ENCODE results near the gene BEGAIN. TPM values are rescaled to one million over a fixed set of nuclear protein-coding genes. Genes with fewer than 3 reads are reported as not detected.

BEGAIN gene
- total RNA-seq, 2 donors from 2014 or later: 0.91 to 1.3 TPM

DNA sequence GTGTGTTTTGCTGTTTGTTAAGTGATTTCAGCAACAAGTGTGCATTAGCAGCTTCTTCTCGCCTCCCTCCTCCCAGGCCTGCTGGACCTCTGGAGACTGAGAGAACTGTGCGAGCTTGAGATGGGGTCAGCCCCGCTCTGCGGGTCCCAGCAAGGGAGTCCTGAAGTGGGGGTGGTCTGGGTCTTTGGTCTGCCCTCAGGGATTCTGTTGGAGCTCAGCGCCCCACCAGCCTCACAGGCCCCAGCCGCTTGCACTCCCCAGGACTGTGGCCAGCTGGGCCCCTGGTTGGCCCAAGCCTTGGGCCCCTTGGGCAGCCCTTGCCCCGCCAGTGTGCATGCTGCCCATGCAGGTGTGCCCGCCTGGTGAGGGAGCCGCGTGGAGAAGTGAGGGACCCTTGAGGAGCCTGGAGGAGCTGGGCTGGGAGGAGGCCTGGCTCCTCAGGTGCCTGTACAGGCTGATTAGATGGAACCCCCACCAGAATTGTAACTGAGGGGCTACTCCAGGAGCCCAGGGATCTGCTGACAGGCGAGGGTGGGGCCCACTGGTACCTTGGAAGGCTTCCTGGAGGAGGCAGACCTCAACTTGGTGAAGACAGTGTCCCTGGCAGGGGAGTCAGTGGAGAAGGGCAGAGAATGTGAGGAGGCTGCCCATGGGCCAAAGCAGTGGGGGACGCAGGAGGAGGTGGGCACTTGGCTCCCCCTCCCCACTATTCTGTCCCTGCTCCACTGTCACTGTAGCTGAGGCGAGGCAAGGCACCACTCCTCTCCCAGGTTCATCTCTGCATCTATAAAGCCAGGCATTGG is 56.7 kb downstream of the BEGAIN start:
- H3K9ac ChIP-seq (ENCODE audit: extremely low read depth, low read length, poor library complexity, severe bottlenecking): no peak overlapping the region
- H3K27me3 ChIP-seq (ENCODE audit: control insufficient read depth, insufficient read depth, low read length, poor library complexity, severe bottlenecking): no peaks in the 10 kb centered on the region
- TF ChIP-seq, protein P1, sequence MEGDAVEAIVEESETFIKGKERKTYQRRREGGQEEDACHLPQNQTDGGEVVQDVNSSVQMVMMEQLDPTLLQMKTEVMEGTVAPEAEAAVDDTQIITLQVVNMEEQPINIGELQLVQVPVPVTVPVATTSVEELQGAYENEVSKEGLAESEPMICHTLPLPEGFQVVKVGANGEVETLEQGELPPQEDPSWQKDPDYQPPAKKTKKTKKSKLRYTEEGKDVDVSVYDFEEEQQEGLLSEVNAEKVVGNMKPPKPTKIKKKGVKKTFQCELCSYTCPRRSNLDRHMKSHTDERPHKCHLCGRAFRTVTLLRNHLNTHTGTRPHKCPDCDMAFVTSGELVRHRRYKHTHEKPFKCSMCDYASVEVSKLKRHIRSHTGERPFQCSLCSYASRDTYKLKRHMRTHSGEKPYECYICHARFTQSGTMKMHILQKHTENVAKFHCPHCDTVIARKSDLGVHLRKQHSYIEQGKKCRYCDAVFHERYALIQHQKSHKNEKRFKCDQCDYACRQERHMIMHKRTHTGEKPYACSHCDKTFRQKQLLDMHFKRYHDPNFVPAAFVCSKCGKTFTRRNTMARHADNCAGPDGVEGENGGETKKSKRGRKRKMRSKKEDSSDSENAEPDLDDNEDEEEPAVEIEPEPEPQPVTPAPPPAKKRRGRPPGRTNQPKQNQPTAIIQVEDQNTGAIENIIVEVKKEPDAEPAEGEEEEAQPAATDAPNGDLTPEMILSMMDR (conservative IDR thresholded peaks at IDR 0.05): no peak
- no peaks in the 10 kb centered on the region for H3K27me3 Mint-ChIP-seq (ENCODE audit: insufficient read depth)
- 95 to 100% methylated on average over 2 to 13 of the region's 13 CpGs for WGBS, 2 experiments (ENCODE audit: insufficient coverage in 1 of 2, insufficient read length in 1 of 2)
- peaks cover 11% of the 10 kb centered on the region for H3K36me3 ChIP-seq (ENCODE audit: control insufficient read depth, insufficient read depth, low read length)
- DNase-seq: no peak
- H3K4me3 ChIP-seq (ENCODE audit: low read length): no peak overlapping the region
- no peaks in the 10 kb centered on the region for H3K36me3 Mint-ChIP-seq (ENCODE audit: low read depth)
- H3K9me3 ChIP-seq (ENCODE audit: control insufficient read depth, low read length): no peaks in the 10 kb centered on the region
- H3K4me1 Mint-ChIP-seq: no peaks in the 10 kb centered on the region
- H3K27ac ChIP-seq (ENCODE audit: low read depth, low read length): no peak overlapping the region
- H3K4me1 ChIP-seq (ENCODE audit: control insufficient read depth, insufficient read depth, low read length): no peaks in the 10 kb centered on the region
- peak overlapping the region; percentile 35 for H3K27ac Mint-ChIP-seq
- H3K9me3 Mint-ChIP-seq: no peaks in the 10 kb centered on the region
- H3K4me3 Mint-ChIP-seq: no peak overlapping the region

DNA sequence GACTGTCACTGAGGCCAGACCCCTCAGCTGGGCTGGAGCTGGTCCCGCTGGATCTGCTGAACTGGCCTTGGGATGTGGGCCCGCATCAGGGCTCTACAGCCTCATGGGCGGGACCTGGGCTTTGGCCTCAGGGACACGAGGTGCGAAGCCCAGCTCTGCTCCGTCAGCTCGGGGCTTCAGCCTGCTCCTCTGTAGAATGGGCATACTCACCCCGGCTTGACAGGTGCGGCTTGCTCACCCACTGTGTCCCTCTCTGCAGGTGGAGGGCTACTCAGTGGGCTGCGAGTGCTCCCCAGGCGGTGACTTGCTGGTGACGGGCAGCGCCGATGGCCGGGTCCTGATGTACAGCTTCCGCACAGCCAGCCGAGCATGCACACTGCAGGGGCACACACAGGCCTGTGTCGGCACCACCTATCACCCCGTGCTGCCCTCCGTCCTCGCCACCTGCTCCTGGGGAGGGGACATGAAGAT is 57.6 kb downstream of the BEGAIN start:
- no peaks in the 10 kb centered on the region for H3K4me1 Mint-ChIP-seq
- TF ChIP-seq, protein P1 (conservative IDR thresholded peaks at IDR 0.05): no peak
- no peaks in the 10 kb centered on the region for H3K9me3 Mint-ChIP-seq
- H3K27ac Mint-ChIP-seq: no peak overlapping the region
- Histone ChIP-seq H3K4me1 (ENCODE audit: control insufficient read depth, insufficient read depth, low read length) (no peaks in the 10 kb centered on the region), H3K36me3 (ENCODE audit: control insufficient read depth, insufficient read depth, low read length) (peaks cover 11% of the 10 kb centered on the region), H3K27me3 (ENCODE audit: control insufficient read depth, insufficient read depth, low read length, poor library complexity, severe bottlenecking) (no peaks in the 10 kb centered on the region), H3K9me3 (ENCODE audit: control insufficient read depth, low read length) (no peaks in the 10 kb centered on the region), H3K9ac (ENCODE audit: extremely low read depth, low read length, poor library complexity, severe bottlenecking) (no peak overlapping the region), H3K4me3 (ENCODE audit: low read length) (no peak overlapping the region), H3K27ac (ENCODE audit: low read depth, low read length) (no peak overlapping the region)
- DNase-seq: peak; percentile 45
- H3K4me3 Mint-ChIP-seq: no peak overlapping the region
- no peaks in the 10 kb centered on the region for H3K36me3 Mint-ChIP-seq (ENCODE audit: low read depth)
- 95% methylated on average over 18 to 21 of the region's 21 CpGs for WGBS, 2 experiments (ENCODE audit: insufficient coverage in 1 of 2, insufficient read length in 1 of 2)
- H3K27me3 Mint-ChIP-seq (ENCODE audit: insufficient read depth): no peaks in the 10 kb centered on the region

DNA sequence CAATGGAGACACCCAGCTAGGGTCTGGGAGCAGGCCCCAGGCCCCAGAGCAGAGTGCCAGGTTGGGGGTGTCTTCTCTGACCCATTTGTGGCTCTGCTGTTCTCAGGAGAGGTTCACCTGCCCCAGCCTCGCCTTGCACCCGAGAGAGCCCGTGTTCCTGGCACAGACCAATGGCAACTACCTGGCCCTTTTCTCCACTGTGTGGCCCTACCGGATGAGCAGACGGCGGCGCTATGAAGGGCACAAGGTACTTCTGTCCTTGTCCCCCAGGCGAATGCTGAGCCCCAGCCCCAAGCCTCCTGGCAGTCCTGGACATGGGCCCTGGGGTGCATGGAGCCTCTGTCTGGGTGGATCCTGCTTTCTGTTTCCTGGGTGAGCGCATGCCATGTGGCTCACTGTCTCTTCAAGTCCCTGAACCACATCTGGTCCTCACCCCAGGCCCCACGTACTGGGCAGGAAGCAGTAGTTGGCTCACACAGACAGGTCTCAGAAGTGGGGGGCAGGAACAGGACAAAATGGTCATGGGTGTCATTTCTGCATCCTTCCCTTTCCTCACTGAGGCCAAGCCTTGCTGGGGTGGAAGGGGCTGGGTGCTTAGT is 58.2 kb downstream of the BEGAIN start:
- DNase-seq: no peak
- H3K27me3 ChIP-seq (ENCODE audit: control insufficient read depth, insufficient read depth, low read length, poor library complexity, severe bottlenecking): no peaks in the 10 kb centered on the region
- H3K4me3 Mint-ChIP-seq: no peak overlapping the region
- no peak overlapping the region for H3K9ac ChIP-seq (ENCODE audit: extremely low read depth, low read length, poor library complexity, severe bottlenecking)
- H3K4me1 Mint-ChIP-seq: no peaks in the 10 kb centered on the region
- WGBS, 2 experiments (ENCODE audit: insufficient coverage in 1 of 2, insufficient read length in 1 of 2): 89 to 91% methylated on average over 8 to 10 of the region's 10 CpGs
- no peaks in the 10 kb centered on the region for H3K36me3 Mint-ChIP-seq (ENCODE audit: low read depth)
- H3K36me3 ChIP-seq (ENCODE audit: control insufficient read depth, insufficient read depth, low read length): peaks cover 11% of the 10 kb centered on the region
- H3K4me3 ChIP-seq (ENCODE audit: low read length): no peak overlapping the region
- no peaks in the 10 kb centered on the region for H3K9me3 Mint-ChIP-seq
- H3K27ac Mint-ChIP-seq: no peak overlapping the region
- H3K27ac ChIP-seq (ENCODE audit: low read depth, low read length): no peak overlapping the region
- H3K4me1 ChIP-seq (ENCODE audit: control insufficient read depth, insufficient read depth, low read length): no peaks in the 10 kb centered on the region
- no peaks in the 10 kb centered on the region for H3K27me3 Mint-ChIP-seq (ENCODE audit: insufficient read depth)
- no peaks in the 10 kb centered on the region for H3K9me3 ChIP-seq (ENCODE audit: control insufficient read depth, low read length)
- TF ChIP-seq, protein P1 (conservative IDR thresholded peaks at IDR 0.05): no peak
